NCI-H446 (cell line): ENCODE measurements around the gene FAM53B.

Experiments used
- DNase-seq, 2 experiments: peaks; one replicate each; lab custom pipeline; 2025; lab: John Stamatoyannopoulos, UW

Gene FAM53B

GRCh38 chr10:124697443-124697836 lies 46.7 kb downstream of the FAM53B start:
- DNase-seq = no peak

- no peak for DNase-seq
These were observed 47.5 kb downstream of the FAM53B start for GRCh38 chr10:124696446-124697392.

- DNase-seq = no peak
These were observed 48.9 kb downstream of the FAM53B start for GRCh38 chr10:124695259-124695658.

- no peak for DNase-seq
These were observed 49.5 kb downstream of the FAM53B start for GRCh38 chr10:124694481-124695220.

- no peak for DNase-seq
These were observed 50.3 kb downstream of the FAM53B start for GRCh38 chr10:124693801-124694416.

GRCh38 chr10:124693396-124693795 lies 50.8 kb downstream of the FAM53B start:
- no peak for DNase-seq

- DNase-seq = no peak
These were observed 52.1 kb downstream of the FAM53B start for GRCh38 chr10:124692100-124692446.

GRCh38 chr10:124691421-124692099 lies 52.6 kb downstream of the FAM53B start:
- DNase-seq = no peak

- no peak for DNase-seq
These were observed 53.2 kb downstream of the FAM53B start for GRCh38 chr10:124691002-124691401.

GRCh38 chr10:124689911-124690498 lies 54.2 kb downstream of the FAM53B start:
- DNase-seq = no peak

GRCh38 chr10:124688889-124689670 lies 55.1 kb downstream of the FAM53B start:
- DNase-seq = no peak

GRCh38 chr10:124688386-124688785 lies 55.8 kb downstream of the FAM53B start:
- DNase-seq = no peak

GRCh38 chr10:124686707-124687376 lies 57.3 kb downstream of the FAM53B start:
- no peak for DNase-seq

- peak in 1 of 2 experiments; percentile 54 for DNase-seq
These were observed 58.9 kb downstream of the FAM53B start for GRCh38 chr10:124685261-124685660.

GRCh38 chr10:124683814-124684213 lies 60.4 kb downstream of the FAM53B start:
- no peak for DNase-seq

GRCh38 chr10:124681626-124682552 lies 62.3 kb downstream of the FAM53B start:
- no peak for DNase-seq

- no peak for DNase-seq
These were observed 63.1 kb downstream of the FAM53B start for GRCh38 chr10:124681091-124681490.

GRCh38 chr10:124680675-124681074 lies 63.5 kb downstream of the FAM53B start:
- no peak for DNase-seq

- no peak for DNase-seq
These were observed 64.8 kb downstream of the FAM53B start for GRCh38 chr10:124679401-124679800.
